ENCODE data around the gene EME2. TPM values are rescaled to one million over a fixed set of nuclear protein-coding genes. Genes with fewer than 3 reads are reported as not detected.

The EME2 gene
- total and polyA plus RNA-seq, 9 donors = 0.83 to 19.2 (median 13.7) TPM

DNA sequence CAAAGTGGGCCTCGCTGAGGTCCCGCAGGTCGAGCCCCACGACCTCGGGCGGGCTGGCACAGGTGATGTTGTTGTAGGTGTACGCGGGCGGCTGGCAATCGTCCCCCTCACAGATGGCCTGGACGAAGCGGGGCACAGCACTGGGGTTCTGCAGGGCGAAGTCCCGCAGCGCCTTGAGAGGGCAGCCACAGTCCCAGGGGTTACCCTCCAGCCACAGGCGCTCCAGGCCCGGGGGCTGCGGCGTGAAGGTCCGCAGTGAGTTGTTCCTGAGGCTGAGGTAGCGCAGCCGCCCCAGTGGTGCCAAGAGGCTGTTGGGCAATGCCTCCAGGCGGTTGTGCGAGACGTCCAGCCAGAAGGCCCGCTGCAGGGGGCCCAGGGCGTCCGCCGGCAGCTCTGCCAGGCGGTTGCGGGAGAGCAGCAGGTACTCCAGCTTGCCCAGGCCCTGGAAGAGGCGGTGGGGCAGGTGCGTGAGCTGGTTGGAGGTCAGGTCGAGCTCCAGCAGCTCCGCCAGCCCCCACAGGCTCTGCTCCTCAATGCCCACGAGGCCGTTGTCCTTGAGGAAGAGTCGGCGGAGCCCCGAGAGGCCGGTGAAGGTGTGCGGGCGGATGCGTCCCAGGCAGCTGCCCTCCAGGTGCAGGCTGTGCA is 18.1 kb downstream of the EME2 start:
- Histone ChIP-seq H3K4me3 (no peak overlapping the region), H3K27me3 (no peaks in the 10 kb centered on the region), H3K9me3 (no peaks in the 10 kb centered on the region), H3K36me3 (no peaks in the 10 kb centered on the region), H3K4me1 (ENCODE audit: insufficient read depth) (no peaks in the 10 kb centered on the region), H3K27ac (no peak overlapping the region)
- WGBS, 3 donors = 87 to 89% (median 87%) methylated on average over 39 to 44 of the region's 44 CpGs
- intact Hi-C loops (cut with DNase I) = no loop called here
- TF ChIP-seq CTCF (IDR thresholded peaks at IDR 0.05) (no peak), POLR2A (IDR thresholded peaks at IDR 0.05) (no peak), EP300 (IDR thresholded peaks at IDR 0.05) (no peak)
- DNase-seq = peak in 4 of 5 donors; percentile 11 to 37 (median 24)

GRCh38 chr16:1791256-1791942 is 18.8 kb downstream of the EME2 start:
- Histone ChIP-seq H3K27me3 (no peaks in the 10 kb centered on the region), H3K36me3 (no peaks in the 10 kb centered on the region), H3K9me3 (no peaks in the 10 kb centered on the region), H3K4me1 (ENCODE audit: insufficient read depth) (no peaks in the 10 kb centered on the region), H3K27ac (no peak overlapping the region), H3K4me3 (no peak overlapping the region)
- DNase-seq = peak in 4 of 5 donors; percentile 19 to 35 (median 22)
- intact Hi-C loops (cut with DNase I) = no loop called here
- TF ChIP-seq CTCF (IDR thresholded peaks at IDR 0.05) = no peak
- no peak for TF ChIP-seq POLR2A (IDR thresholded peaks at IDR 0.05)
- no peak for TF ChIP-seq EP300 (IDR thresholded peaks at IDR 0.05)
- WGBS, 3 donors = 92% methylated on average over 37 to 53 of the region's 53 CpGs

DNA sequence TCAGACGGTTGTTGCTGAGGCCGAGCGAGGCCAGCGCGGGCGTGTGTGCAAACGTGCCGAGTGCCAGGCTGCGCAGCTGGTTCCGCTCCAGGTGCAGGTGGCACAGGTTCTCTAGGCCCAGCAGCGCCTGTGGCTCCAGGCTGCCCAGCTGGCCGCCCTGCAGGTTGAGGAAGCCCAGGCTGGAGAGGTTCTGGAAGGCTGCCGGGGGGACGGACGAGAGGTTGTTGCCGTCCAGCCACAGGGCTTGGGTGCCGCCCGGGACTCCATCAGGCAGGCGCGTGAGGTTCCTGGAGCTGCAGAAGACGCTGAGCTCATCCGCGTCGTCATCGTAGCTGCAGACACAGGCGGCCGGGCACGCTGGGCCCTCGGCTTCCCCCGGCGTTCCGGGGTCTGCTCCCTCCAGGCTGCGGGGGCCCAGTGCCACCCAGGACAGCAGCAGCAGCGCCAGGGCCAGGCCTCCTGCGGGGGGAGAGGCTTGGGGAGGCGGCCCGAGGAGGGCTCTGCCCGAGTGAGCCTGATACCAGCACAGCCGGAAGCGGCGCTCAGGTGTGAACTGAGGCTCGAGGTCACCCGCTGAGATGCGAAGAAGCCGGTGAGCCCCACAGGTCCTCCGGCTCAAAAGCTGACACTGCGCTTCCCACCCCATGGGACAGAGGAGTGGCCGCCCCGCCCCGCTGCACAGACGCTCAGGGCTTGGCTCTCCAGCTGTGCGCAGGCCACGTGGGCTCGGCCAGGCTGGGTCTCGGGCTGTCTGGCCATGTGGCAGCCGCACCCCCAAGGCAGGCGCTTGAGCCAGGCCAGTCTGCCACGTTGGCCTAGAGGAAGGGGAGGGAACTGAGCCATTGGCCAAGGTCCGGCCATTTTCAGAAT is 19.6 kb downstream of the EME2 start:
- Histone ChIP-seq H3K4me1 (ENCODE audit: insufficient read depth) (no peaks in the 10 kb centered on the region), H3K4me3 (no peak overlapping the region), H3K27me3 (no peaks in the 10 kb centered on the region), H3K36me3 (no peaks in the 10 kb centered on the region), H3K9me3 (no peaks in the 10 kb centered on the region), H3K27ac (no peak overlapping the region)
- 85 to 89% (median 86%) methylated on average over 45 to 59 of the region's 59 CpGs for WGBS, 3 donors
- TF ChIP-seq POLR2A (IDR thresholded peaks at IDR 0.05) (no peak), EP300 (IDR thresholded peaks at IDR 0.05) (no peak), CTCF (IDR thresholded peaks at IDR 0.05) (no peak)
- DNase-seq = peak in 4 of 5 donors; percentile 18 to 40 (median 22)
- intact Hi-C loops (cut with DNase I) = no loop called here

DNA sequence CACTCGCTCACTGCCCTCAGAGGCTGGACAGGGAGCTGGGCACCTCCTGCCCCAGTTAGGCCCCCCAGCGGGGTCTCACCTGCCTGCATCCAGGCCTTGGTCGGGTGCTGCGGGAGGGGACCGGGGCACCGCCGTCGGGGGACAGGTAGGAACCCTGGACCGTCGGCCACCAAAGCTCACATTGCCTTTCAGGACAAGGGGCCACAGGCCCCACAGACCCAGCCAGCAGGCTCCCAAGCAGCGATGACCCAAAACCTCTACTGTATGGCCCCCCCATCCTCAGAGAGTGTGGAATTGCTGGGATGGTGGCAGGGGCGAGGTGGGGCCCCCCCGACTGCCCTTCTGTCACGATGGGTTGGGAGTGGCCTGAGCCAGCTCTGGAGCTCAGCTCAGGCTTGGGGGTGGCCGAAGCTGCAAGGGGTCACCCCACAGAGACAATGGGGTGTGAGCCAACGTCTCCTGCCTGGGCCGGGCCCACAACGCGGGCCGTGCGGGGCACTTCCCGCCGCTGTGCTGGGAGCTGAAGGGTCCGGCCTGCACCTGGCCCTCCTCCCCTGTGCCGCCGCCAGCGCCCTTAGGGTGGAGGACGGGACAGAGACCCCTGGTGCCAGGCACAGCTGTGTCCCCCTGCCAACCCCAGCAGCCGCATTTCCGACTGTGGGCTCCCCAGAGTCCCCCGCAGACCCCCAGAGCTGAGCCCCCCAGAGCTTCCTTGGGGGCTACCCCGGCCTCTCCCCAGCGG is 20.4 kb downstream of the EME2 start:
- intact Hi-C loops (cut with DNase I) = no loop called here
- no peaks in the 10 kb centered on the region for H3K9me3 ChIP-seq
- no peak overlapping the region for H3K4me3 ChIP-seq
- TF ChIP-seq CTCF (IDR thresholded peaks at IDR 0.05) (no peak), EP300 (IDR thresholded peaks at IDR 0.05) (no peak), POLR2A (IDR thresholded peaks at IDR 0.05) (no peak)
- DNase-seq = peak in 2 of 5 donors; percentile 16 to 21
- H3K36me3 ChIP-seq = no peaks in the 10 kb centered on the region
- H3K27ac ChIP-seq = no peak overlapping the region
- 78 to 81% (median 80%) methylated on average over 23 to 33 of the region's 33 CpGs for WGBS, 3 donors
- no peaks in the 10 kb centered on the region for H3K4me1 ChIP-seq (ENCODE audit: insufficient read depth)
- no peaks in the 10 kb centered on the region for H3K27me3 ChIP-seq
